Left ventricle myocardium superior (tissue), 1 donor: ENCODE results near the gene PRKCD. TPM values are rescaled to one million over a fixed set of nuclear protein-coding genes. Genes with fewer than 3 reads are reported as not detected.

Experiments
- ATAC-seq: fragments of 200-7000 bp; cut with Tn5 transposase; one replicate; pipeline ENCODE4 v1.9.1; 2020; ENCODE audit warnings: mild to moderate bottlenecking, moderate library complexity
- DNase-seq: peaks from one replicate; pipeline ENCODE4 v3.0.0-alpha.2; 2020
- intact Hi-C: fragments of 100-400 bp; cut with micrococcal nuclease; formaldehyde crosslinking; loops from one replicate; pipeline ENCODE4 v1.11.0; 2022
- long read RNA-seq: library from polyadenylated mRNA; unstranded; transcript quantifications from one replicate; pipeline ENCODE4 v2.0.0, GENCODE V29; 2021
- total RNA-seq: library from RNA; stranded (reverse); fragmentation: NEBNext Ultra II Directional; extraction: Animal tissue kit (Norgen Biotek cat#: 25700); gene quantifications from one replicate; pipeline ENCODE4 v1.2.1, GENCODE V29; 2021
- donor health status: DM: no; HTN: yes; CAD: no; lungs with severe emphysema.

PRKCD gene
- 13.2 TPM for total RNA-seq
- long read RNA-seq, transcript PRKCD-202 (18 exons, 2,810 nt): minor isoform, 11 of 38 reads
- long read RNA-seq, transcript PRKCD-201 (19 exons, 2,680 nt): major isoform, 16 of 38 reads
- long read RNA-seq, partial matches to known transcripts: 3 of 38 reads
- long read RNA-seq, other reads (novel, unspliced or antisense): 8 of 38 reads

DNA sequence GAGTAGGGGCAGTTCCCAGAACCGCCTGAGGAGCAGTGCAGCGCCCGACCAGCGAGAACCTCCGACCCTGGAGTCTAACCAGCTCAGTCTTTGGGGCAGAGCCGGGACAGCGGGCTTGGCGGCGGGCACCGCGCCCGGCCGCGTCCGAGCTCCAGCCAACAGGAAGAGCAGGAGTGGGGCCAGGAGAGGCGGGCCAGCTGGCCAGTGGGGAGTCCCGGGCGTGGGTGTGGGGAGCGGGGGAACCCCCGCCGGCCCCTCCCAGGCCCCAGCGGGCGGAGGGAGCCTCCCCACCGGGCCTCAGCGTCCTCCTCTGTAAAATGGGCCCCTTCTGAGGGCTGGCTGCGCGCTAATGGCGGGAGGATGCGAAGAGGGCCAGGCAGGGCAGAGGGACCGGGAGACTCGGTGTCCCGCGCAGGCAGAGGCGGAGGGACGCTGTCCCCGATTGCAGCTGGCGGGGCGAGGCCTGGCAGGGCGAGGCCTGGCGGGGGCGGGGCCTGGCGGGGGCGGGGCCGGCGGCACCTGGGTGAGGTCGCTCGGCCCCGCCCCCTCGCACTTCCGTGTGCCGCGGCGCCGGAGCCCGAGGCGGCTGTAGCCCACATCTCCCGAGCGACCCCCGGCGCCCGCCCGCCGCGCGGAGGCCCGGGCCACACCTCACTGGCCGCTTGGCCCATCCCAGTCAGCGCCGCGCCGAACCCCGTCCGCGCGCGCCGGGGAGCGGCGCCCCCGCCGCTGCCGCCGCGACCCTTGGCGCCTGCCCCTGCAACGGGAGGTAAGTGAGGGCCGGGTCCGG lies at the start of gene PRKCD:
TSS of gene PRKCD (plus strand) at position 550 of the 790 bp plus-strand sequence. CDS start 17,214 bp downstream, outside the sequence.
- DNase-seq: peak; percentile 93
- peak; percentile 92 for ATAC-seq
- intact Hi-C loops: no loop called here

DNA sequence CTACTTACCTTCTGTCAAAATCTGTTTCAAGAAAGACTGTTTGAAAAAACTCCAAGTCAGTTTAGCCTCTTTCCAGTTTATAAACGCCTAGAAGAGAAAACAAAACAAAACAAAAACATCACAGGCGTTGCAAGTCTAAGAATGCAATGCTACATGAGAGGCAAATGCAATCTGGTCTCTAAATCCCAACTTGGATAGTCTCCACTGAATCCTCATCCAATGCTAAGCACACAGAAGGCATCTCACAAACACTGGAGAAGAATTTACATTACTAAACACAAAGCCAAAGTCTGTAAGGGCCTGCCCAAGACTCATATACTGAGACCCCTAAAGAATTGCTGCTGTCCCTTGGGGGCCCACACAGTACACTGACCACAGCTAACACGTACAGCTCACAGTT lies 49.2 kb upstream of the PRKCD start:
- DNase-seq: no peak
- intact Hi-C loops: no loop called here
- no peak for ATAC-seq

DNA sequence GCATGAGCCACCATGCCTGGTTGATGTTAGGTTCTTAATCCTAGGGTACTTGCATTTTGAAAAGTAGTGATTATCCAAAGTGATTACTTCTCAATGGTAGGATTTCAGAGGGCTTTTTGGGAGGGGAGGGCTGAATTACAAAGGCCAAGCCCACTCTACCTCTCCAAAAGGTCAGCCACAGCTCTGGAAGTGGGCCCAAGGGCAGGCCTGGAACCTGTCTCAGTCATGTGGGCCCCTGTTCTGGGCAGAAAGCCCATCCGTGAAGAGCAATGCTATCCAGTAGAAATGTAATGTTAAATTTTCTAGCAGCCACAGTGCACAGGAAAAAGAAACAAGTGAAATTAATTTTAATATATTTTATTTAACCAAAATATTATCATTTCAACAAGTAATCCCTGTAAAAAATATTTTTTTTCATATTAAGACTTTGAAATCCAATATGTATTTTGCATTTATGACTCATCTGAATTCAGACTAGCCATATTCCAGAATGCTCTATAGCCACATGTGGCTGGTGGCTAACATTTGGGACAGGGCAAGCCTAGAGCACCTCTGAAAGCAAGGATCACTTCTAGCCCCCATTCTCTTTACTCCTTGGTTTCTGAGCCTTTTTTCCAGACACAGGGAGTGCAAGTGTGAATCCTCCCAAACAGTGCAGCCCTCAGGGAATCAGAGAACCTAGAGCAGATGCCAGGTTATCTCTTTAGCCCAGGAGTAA lies 47.6 kb upstream of the PRKCD start:
- ATAC-seq (peak; percentile 91), DNase-seq (peak; percentile 87)
- intact Hi-C loops: loop anchor here (2.0 kb wide), 1 partner anchor 83 kb away; no protein-coding TSS in a partner anchor

- DNase-seq (peak; percentile 77), ATAC-seq (peak; percentile 85)
- intact Hi-C loops: loop anchor here (2.0 kb wide), 1 partner anchor 83 kb away; no protein-coding TSS in a partner anchor
Observed at GRCh38 chr3:53114011-53114400, 47.0 kb upstream of the PRKCD start.

- intact Hi-C loops: loop anchor here (2.0 kb wide), 1 partner anchor 82 kb away; no protein-coding TSS in a partner anchor
- ATAC-seq: no peak
- DNase-seq: no peak
Observed at GRCh38 chr3:53114412-53115074, 46.5 kb upstream of the PRKCD start.

DNA sequence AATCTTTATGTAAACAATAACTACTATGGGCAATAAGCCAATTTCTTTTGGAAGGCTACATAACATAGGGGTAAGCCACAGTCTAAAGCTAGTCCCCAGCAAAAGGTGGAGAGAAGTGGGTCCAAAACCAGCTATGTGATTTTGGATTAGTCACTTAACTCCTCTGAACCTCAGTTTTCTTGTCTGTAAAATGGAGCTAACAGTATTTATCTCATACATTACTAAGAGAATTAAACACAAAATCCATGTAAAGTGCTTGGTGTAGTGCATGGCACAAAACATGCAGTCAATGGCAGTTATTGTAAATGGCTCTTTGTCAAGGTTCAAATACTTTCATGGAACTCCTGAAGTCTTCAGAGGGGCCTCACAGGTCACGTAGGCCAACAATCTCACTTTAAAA lies 44.1 kb upstream of the PRKCD start:
- DNase-seq (no peak), ATAC-seq (no peak)
- intact Hi-C loops: no loop called here

DNA sequence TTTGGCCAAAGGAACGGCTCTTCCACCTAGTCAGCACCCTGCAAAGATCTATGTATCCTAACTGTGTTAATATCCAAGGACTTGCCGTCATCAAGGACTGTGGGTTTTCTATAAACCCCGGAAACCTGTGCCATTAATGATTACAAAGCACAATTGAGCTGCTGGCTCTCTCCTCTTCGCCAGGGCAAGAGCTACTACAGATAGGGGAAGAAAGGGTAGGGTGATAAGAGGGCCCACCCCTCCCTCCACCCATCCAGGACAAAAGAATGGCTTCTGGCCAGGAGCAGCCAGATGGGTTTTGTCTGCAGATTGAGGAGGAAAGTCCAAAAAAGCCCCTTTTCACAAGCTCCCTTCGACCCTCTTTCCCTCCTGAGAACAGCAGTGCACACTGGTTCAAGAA lies 40.7 kb upstream of the PRKCD start:
- DNase-seq (no peak), ATAC-seq (peak; percentile 26)
- intact Hi-C loops: no loop called here

GRCh38 chr3:53122255-53122932 lies 38.6 kb upstream of the PRKCD start:
- peak; percentile 76 for ATAC-seq
- DNase-seq: no peak
- intact Hi-C loops: no loop called here

DNA sequence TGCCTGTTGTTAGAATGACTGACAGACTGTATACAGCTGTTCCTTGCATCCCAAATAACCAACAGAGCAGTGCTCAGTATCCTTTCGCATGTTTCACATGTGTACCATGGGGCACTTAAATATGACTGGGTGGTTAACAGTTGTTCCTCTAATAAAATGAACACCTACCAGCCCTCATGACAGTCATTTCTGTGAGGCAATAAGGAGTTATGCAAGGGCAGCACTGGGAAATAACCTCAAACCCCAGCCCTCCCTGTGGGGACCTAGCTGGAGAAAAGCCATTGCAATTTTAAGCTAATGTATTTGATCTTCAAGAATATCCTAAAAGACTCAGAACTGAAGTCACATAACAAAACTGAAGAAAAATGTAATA lies 38.1 kb upstream of the PRKCD start:
- peak; percentile 12 for ATAC-seq
- no peak for DNase-seq
- intact Hi-C loops: no loop called here

- ATAC-seq (no peak), DNase-seq (no peak)
- intact Hi-C loops: no loop called here
Observed at GRCh38 chr3:53123510-53123909, 37.5 kb upstream of the PRKCD start.

DNA sequence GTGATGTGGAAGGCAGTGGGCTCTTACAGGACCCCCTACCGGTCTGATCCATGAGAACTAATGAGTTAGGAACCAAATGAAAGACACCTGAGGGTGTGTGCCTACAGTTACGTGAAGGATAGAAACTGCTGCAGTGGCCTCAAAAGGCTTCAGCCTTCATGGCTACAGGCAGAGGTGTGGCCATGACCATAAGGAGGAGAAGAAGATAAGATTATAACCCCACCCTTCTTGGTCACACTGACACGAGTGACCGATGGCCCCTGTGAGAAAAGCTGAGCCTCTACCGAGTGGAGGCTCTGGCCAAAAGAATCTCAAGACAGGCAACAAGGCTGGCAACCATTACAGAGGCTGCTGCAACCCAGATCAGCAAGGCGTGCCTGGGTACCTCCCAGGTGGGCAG lies 37.1 kb upstream of the PRKCD start:
- DNase-seq (no peak), ATAC-seq (no peak)
- intact Hi-C loops: no loop called here

- DNase-seq (no peak), ATAC-seq (no peak)
- intact Hi-C loops: no loop called here
Observed at GRCh38 chr3:53126601-53127000, 34.4 kb upstream of the PRKCD start.

DNA sequence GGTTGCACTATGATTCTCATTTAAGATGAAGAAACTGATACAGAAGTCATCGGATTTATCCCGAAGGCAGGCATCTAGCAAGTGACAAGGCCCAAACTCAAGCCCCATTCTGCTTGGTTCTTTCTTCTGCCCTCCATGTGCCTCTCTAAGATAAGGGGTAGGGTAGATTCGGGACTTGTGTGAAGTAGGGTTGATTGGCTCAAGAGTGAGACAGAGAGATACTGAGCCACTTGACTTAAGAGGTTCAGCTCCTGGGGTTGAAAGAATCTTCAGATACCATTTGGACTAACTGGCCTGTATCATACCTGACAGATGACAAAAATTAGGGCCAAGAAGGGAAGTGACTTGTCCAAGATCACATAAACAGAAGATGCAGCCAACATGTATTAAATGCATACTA lies 31.7 kb upstream of the PRKCD start:
- DNase-seq (no peak), ATAC-seq (no peak)
- intact Hi-C loops: no loop called here

GRCh38 chr3:53130179-53131061 lies 30.6 kb upstream of the PRKCD start, which contains the start of gene RFT1:
RFT1 (minus strand) TSS chr3:53130435; CDS start chr3:53130400, 35 bp downstream.
- ATAC-seq (peak; percentile 96), DNase-seq (peak; percentile 99)
- intact Hi-C loops: no loop called here

- intact Hi-C loops: no loop called here
- DNase-seq (no peak), ATAC-seq (no peak)
Observed at GRCh38 chr3:53131096-53131495, 29.9 kb upstream of the PRKCD start.

DNA sequence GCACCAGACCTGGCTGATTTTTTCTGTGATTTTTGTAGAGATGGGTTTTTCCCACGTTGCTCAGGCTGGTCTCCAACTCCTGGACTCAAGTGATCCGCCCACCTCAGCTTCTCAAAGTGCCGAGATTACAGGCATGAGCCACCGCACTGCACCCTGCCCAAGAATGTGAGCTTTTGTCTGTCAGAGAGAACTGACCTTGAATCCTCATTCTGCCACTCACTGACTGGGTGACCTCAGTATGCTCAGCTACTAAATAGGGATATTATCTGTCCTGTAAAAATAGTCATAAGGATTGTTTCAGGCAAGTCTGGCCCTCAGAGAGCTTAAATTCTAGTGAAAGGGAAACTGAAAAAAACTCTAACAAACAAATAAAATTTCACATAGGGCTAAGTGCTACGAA lies 28.7 kb upstream of the PRKCD start:
- intact Hi-C loops: no loop called here
- no peak for ATAC-seq
- DNase-seq: no peak

GRCh38 chr3:53134631-53135232 lies 26.3 kb upstream of the PRKCD start:
- intact Hi-C loops: no loop called here
- peak; percentile 74 for ATAC-seq
- peak; percentile 79 for DNase-seq

GRCh38 chr3:53137221-53137620 lies 23.8 kb upstream of the PRKCD start:
- intact Hi-C loops: no loop called here
- ATAC-seq (no peak), DNase-seq (no peak)
